ENCODE results near the gene TMEM258. TPM values are rescaled to one million over a fixed set of nuclear protein-coding genes. Genes with fewer than 3 reads are reported as not detected.

The TMEM258 gene
- total and polyA plus RNA-seq, 9 of the 15 experiments (the other 6 are each of a cell fraction or from before 2014, with no cell fraction given), result 97.2 to 856 (median 231) TPM

GRCh38 chr11:61749591-61750217, 42.7 kb downstream of the TMEM258 start (continued):
- TF ChIP-seq ZNF407 (IDR thresholded peaks at IDR 0.05; ENCODE audit: low read depth) (no peak), ZBTB49 (CRISPR knock-in tag; IDR thresholded peaks at IDR 0.05; ENCODE audit: borderline replicate concordance) (no peak), CXXC5 (CRISPR knock-in tag; IDR thresholded peaks at IDR 0.05) (peak; percentile 64), MITF (IDR thresholded peaks at IDR 0.05) (no peak; the same call in 1 of the 2 replicates), ATF1 (CRISPR knock-in tag; IDR thresholded peaks at IDR 0.05) (no peak), ATF1 (tag; IDR thresholded peaks at IDR 0.05) (no peak), HDAC6 (IDR thresholded peaks at IDR 0.05; ENCODE audit: low read depth, low read length) (no peak), CHD4 (IDR thresholded peaks at IDR 0.05; ENCODE audit: insufficient read depth, insufficient replicate concordance, low read depth, low read length, poor library complexity, severe bottlenecking) (no peak), NCOR1 (IDR thresholded peaks at IDR 0.05) (no peak), ZNF57 (CRISPR knock-in tag; IDR thresholded peaks at IDR 0.05) (no peak), FIP1L1 (IDR thresholded peaks at IDR 0.05; ENCODE audit: low read depth, low read length, poor library complexity, severe bottlenecking) (no peak), ILK (tag; IDR thresholded peaks at IDR 0.05; ENCODE audit: borderline replicate concordance, low read depth) (no peak), MAFK (IDR thresholded peaks at IDR 0.05; ENCODE audit: low read length) (peak; percentile 23; the same call in 1 of the 2 replicates), ZKSCAN8 (CRISPR knock-in tag; IDR thresholded peaks at IDR 0.05) (no peak), SIRT6 (IDR thresholded peaks at IDR 0.05; ENCODE audit: low read depth, low read length) (no peak)

Measured in K562 (cell line).